Activated CD4-positive, alpha-beta T cell treated with anti-CD3 and anti-CD28 coated beads, Interleukin-2, amount 10 ng/mL, durations not matched to agents 24 days and 14 days (primary cell): ENCODE results near the gene LHX5. TPM values are rescaled to one million over a fixed set of nuclear protein-coding genes. Genes with fewer than 3 reads are reported as not detected.
A peak's percentile ranks its signal among the peaks of the same experiment; 100 is the strongest.

Experiments
- DNase-seq: peaks from one replicate; pipeline ENCODE4 v3.0.0; 2022
- H3K27ac Mint-ChIP-seq: one replicate; pipeline ENCODE4 v1.8.0; 2022; ENCODE audit warnings: mild to moderate bottlenecking, mixed read lengths
- H3K27me3 Mint-ChIP-seq: one replicate; pipeline ENCODE4 v1.8.0; 2022; ENCODE audit warnings: mixed read lengths
- H3K36me3 Mint-ChIP-seq: one replicate; pipeline ENCODE4 v1.8.0; 2022; ENCODE audit warnings: low read depth, mild to moderate bottlenecking, mixed read lengths
- H3K4me1 Mint-ChIP-seq: one replicate; pipeline ENCODE4 v1.8.0; 2021; ENCODE audit warnings: mixed read lengths
- H3K4me3 Mint-ChIP-seq: one replicate; pipeline ENCODE4 v1.8.0; 2022; ENCODE audit warnings: mild to moderate bottlenecking, moderate library complexity, mixed read lengths
- H3K9me3 Mint-ChIP-seq: one replicate; pipeline ENCODE4 v1.8.0; 2021; ENCODE audit warnings: mixed read lengths
- intact Hi-C: fragments of 100-400 bp; cut with micrococcal nuclease; formaldehyde crosslinking; loops from one replicate; pipeline ENCODE4 v1.15.1; 2023
- total RNA-seq: library from RNA; stranded (reverse); gene quantifications from 2 replicates; pipeline ENCODE4 v1.2.3, GENCODE V29; 2022

LHX5 gene
- total RNA-seq, 1 donor from 2014 or later, result not detected

DNA sequence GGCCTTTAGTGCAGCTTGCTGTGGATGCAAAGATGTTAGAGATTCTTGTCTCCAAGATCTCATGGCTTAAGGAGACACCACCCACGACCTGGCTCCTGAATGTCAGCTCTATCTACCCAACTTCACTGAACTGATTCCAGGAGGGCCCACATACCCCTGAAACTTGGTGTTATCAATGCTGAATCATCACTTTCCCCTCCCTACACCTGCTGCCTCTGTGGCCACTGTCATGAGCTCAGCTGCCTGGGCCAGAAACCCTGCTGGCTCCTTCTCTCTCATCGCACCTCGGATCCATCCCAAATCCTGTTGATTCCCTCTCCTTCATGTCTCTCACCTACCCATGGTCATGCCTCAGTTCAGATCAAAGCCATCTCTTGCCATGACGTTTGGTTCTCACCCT, 15.1 kb upstream of the LHX5 start:
- Mint-ChIP-seq H3K9me3 (no peaks in the 10 kb centered on the region), H3K4me1 (no peaks in the 10 kb centered on the region), H3K36me3 (no peaks in the 10 kb centered on the region), H3K4me3 (no peak overlapping the region), H3K27ac (no peak overlapping the region), H3K27me3 (peaks cover 14% of the 10 kb centered on the region)
- intact Hi-C loops, result no loop called here
- no peak for DNase-seq

DNA sequence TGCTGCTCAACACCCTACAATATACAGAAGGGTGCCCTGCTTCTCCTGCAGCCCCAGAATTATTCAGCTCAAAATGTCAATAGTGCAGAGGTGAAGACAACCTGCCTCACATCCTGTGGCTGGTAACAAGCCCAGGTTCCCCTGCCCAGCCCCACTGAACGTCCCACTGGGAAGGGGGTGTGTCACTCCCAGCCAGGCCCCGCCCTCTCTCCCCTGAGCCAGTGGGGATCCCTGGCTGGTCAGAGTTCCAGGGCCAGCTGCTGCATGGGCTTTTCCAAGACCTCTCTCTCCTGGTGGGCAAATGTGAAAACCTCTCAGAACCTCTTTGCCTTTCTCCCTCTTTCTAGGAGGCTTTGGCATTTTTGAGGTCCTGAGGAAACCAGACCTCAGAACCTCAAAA, 13.7 kb upstream of the LHX5 start:
- Mint-ChIP-seq H3K27ac (no peak overlapping the region), H3K4me3 (no peak overlapping the region), H3K36me3 (no peaks in the 10 kb centered on the region), H3K4me1 (no peaks in the 10 kb centered on the region), H3K27me3 (peaks cover 27% of the 10 kb centered on the region), H3K9me3 (peaks cover 7% of the 10 kb centered on the region)
- DNase-seq, result no peak
- intact Hi-C loops, result no loop called here

DNA sequence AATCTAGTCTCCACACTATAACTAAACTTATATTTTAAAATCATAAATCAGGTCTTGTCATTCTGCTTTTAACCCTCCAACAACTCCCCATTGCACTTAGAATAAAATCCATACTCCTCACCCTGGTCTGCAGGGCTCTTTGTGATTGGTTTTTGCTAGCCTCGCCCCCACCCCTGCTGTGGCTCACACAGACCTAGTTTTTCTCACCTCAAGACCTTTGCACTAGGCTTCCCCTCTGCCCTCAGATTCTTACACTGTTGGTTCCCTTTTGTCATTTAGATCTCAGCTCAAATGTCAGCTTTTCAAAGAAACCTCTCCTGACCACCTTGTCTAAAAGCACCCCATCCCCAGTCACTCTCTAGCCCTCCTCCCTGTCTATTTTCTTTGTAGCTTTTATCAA, 10.7 kb upstream of the LHX5 start:
- peaks cover 6% of the 10 kb centered on the region for H3K4me1 Mint-ChIP-seq
- H3K36me3 Mint-ChIP-seq, result peaks cover 5% of the 10 kb centered on the region
- no peak overlapping the region for H3K27ac Mint-ChIP-seq
- DNase-seq, result no peak
- intact Hi-C loops, result no loop called here
- H3K4me3 Mint-ChIP-seq, result no peak overlapping the region
- peaks cover 55% of the 10 kb centered on the region for H3K27me3 Mint-ChIP-seq
- H3K9me3 Mint-ChIP-seq, result peaks cover 13% of the 10 kb centered on the region

DNA sequence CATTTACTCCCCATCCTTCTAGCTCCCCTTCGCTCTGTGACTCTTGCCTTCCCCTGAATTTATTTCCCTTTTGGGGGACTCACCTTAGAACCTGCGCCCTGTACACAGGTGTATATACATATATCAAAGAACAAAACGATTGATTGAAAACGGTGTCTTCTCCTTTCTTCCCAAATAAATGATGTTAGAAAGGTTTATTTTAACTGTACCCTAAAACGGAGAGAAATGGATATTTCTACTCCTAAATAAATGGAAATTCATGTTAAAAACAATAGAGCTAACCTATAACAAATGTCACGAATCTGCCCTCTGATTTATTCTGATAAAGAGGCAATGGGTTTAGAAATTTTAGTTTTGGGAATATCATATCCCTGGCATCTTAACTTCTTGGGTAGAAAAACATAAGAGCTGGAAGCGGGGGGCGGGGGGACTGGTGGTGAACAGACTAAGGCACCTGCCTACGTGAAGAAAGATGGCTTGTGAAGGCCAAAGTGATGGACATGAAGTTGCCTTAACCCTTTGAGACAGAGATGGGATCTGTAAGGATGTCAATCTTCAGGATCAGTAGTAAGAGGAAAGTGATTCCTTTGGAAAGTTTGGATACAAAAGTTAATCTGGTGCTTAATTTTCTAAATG, 8.8 kb upstream of the LHX5 start:
- H3K4me1 Mint-ChIP-seq, result peaks cover 6% of the 10 kb centered on the region
- intact Hi-C loops, result loop anchor here (2.0 kb wide), 1 partner anchor 16 kb away; no protein-coding TSS in a partner anchor
- peaks cover 65% of the 10 kb centered on the region for H3K27me3 Mint-ChIP-seq
- H3K36me3 Mint-ChIP-seq, result peaks cover 5% of the 10 kb centered on the region
- H3K9me3 Mint-ChIP-seq, result peaks cover 13% of the 10 kb centered on the region
- no peak overlapping the region for H3K27ac Mint-ChIP-seq
- H3K4me3 Mint-ChIP-seq, result peak overlapping the region; percentile 28
- DNase-seq, result no peak

DNA sequence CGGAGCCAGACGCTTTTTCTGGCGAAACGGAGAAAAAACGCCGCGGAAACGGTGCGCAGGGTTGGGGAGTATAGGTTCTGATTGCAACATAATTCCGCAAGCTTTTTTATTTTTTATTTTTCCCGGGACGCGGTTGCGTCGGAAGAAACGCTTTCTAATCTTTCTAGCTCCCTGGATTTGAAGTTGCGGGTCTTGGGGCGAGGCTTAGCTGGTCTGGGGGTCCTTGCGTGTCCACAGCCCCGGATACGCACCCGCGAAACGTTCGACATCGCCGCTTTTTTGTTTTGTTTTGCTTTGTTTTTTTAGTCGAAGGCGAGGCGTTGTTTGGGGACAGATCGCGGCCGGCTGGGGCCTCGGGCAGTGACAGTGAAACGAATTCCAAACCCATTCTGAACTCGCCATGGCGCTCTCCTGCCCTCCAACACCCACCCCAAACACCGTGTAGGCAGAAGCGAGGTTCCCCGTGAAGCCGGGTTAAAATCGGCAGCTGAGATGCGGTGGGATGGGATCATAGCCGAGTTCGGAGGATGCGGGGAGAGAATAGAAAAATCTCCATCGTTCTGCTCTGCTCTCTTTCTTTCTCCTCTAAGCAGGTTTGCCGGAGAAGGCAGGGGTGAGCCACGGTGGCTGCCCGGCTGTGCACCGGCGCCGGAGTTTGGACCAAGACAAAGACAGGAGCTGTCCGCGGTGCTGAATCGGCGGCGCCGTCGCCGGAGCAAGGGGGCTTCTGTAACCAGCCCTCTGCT, 8.1 kb upstream of the LHX5 start:
- H3K36me3 Mint-ChIP-seq, result peaks cover 5% of the 10 kb centered on the region
- peak overlapping the region; percentile 88 for H3K27ac Mint-ChIP-seq
- peaks cover 13% of the 10 kb centered on the region for H3K9me3 Mint-ChIP-seq
- DNase-seq, result peak; percentile 86
- peaks cover 6% of the 10 kb centered on the region for H3K4me1 Mint-ChIP-seq
- H3K4me3 Mint-ChIP-seq, result peak overlapping the region; percentile 28
- intact Hi-C loops, result loop anchor here (2.0 kb wide), 1 partner anchor 15 kb away; no protein-coding TSS in a partner anchor
- peaks cover 72% of the 10 kb centered on the region for H3K27me3 Mint-ChIP-seq

DNA sequence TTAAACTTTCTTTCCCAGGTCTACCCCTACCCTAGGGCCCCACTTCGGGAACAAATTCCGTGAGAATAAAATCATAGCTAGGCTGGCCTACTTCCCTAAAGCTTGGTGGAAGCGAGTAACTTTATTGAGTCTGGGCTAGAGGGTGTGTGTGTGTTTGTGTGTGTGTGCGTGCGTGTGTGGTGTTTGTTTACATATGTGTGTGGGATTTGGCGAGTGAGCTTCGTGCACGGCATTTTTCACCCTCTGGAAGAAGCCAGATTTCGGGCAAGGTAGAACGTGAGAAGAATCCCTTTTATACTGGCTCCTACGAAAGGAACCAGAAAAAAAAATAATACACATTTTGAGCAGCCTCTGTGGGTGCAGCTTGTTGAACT, 7.5 kb upstream of the LHX5 start:
- intact Hi-C loops, result no loop called here
- H3K4me3 Mint-ChIP-seq, result no peak overlapping the region

DNA sequence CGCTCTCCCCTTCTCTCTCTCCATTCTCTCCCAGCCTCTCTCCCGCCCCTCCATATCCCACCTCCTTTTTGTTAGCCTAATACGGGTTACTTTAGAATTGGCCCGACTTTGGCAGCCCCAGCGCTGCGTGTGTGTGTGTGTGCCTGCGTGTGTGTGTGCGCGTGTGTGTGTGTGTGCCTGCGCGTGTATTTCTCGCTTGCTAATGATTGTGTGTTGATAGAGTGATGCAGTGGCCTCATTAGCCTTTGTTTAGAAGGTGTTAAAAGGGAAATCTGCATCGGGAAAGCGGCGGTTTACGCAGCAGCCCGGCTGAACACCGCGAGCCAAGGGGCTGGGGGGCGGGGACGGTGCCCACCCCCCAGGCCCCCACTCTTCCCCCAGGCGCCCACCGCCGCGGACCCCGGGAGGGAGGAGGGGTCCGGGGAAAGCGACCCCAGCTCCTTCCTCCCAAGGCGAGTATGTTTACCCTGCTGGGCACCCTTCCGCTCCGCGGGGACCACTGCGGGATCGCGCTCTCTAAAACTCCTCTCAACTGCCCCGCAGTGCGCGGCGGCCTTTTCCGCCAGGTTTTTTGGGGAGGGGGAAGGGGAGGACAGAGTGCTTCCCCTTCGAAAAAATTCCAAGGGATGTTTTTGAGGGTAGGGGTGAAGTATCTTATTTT, 6.8 kb upstream of the LHX5 start:
- H3K27ac Mint-ChIP-seq, result no peak overlapping the region
- H3K36me3 Mint-ChIP-seq, result peaks cover 5% of the 10 kb centered on the region
- no peak overlapping the region for H3K4me3 Mint-ChIP-seq
- intact Hi-C loops, result no loop called here
- peaks cover 11% of the 10 kb centered on the region for H3K4me1 Mint-ChIP-seq
- peaks cover 17% of the 10 kb centered on the region for H3K9me3 Mint-ChIP-seq
- H3K27me3 Mint-ChIP-seq, result peaks cover 82% of the 10 kb centered on the region
- DNase-seq, result no peak

More for the DNA sequence above, 7.5 kb upstream of the LHX5 start:
- no peak for DNase-seq
- peaks cover 5% of the 10 kb centered on the region for H3K36me3 Mint-ChIP-seq
- peak overlapping the region; percentile 88 for H3K27ac Mint-ChIP-seq
- H3K27me3 Mint-ChIP-seq, result peaks cover 78% of the 10 kb centered on the region
- peaks cover 10% of the 10 kb centered on the region for H3K4me1 Mint-ChIP-seq
- H3K9me3 Mint-ChIP-seq, result peaks cover 17% of the 10 kb centered on the region

DNA sequence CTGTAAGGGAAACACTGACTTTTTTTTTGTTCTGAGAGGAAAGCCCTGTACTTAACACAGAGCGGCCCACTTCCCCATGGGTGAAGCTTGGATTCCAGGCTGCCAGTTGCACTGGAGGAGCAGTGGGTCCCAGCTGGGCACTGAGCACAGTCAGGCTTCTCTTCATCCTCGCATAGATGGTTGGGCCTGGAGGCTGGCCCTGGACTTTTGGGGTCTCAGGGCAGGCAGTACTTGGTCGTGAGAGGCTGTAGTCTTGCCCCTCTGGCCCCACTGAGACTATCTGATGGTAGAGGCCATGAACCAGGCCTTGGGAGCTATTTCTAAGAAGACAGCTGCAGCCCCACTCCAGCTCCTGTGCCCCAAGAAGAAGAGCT, 6.2 kb upstream of the LHX5 start:
- Mint-ChIP-seq H3K27ac (no peak overlapping the region), H3K27me3 (peaks cover 83% of the 10 kb centered on the region), H3K4me1 (peaks cover 11% of the 10 kb centered on the region), H3K4me3 (no peak overlapping the region), H3K36me3 (peaks cover 5% of the 10 kb centered on the region), H3K9me3 (peaks cover 17% of the 10 kb centered on the region)
- DNase-seq, result no peak
- intact Hi-C loops, result no loop called here

DNA sequence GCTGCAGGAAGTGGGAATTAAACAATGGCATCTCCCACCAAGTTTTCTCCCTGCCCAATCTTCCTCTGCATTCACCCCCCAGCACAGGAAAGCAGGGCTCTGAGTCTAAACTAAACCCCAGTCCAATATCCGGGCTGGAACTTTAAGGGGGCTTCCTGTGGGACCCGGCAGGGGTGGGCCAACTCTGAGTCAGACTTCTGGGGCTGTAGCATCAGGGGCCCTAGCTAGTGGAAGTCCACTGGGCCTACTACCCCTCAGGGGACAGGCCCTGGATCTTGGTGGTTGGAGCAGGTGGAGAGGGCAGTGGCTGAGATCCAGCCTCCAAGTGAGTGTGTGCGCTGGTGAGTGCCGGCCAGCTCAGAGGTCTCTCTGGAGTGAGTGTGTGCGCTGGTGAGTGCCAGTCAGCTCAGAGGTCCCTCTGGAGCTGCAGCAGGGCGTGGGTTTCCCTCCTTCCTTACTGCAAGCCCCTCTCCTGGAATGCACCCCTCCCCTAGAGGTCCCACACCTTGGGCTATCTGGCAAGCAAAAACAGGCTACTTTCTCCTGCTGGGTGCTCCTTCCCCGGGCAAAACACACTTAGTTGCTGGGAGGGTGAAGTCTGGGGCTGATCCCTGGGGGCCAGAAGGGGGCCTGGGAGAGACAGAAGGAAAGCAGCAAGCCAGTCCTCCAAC, 5.6 kb upstream of the LHX5 start:
- Mint-ChIP-seq H3K36me3 (peaks cover 5% of the 10 kb centered on the region), H3K4me1 (peaks cover 12% of the 10 kb centered on the region), H3K27ac (peak overlapping the region; percentile 45), H3K27me3 (peaks cover 84% of the 10 kb centered on the region), H3K9me3 (peaks cover 17% of the 10 kb centered on the region), H3K4me3 (no peak overlapping the region)
- intact Hi-C loops, result no loop called here
- DNase-seq, result no peak

DNA sequence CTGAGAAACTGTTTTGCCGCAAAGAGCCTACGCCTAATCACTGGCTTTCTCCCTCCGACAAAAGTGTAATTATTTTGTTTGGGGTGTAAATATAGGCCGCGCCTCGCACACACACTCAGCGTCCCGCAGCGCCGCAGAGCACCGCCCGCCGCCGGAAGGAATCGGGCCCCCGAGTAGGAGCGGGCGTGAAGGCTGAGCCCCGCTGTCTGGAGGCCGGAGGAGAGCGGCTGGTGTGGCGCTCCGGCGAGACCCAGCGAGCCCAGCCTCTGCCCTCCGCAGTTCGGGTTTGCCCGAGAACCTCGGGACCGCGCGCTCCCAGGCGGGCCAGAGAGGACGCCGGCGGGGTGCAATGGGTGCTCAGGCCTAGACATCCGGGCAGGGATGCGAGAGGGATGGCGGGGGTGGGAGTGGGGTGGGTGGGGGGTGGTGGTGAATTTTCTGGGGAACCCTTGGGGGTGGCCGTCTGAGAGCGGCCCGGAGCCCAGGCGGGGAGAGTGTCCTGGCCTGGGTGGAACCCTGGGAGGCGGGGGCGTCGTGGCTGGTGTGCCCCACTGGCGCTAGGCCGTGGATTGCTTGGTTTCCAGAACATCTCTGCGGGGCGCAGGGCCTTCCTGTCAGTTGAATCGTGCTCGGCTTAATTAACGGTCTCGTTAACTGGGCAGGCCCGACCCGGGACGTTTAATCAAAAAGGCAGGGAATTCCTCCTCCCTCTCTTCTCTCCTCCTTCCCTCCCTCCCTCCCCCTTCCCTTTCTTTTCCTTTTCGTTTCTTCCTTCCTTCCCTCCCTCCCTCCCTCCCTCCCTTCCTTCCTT, 4.7 kb upstream of the LHX5 start:
- H3K27ac Mint-ChIP-seq, result no peak overlapping the region
- peaks cover 5% of the 10 kb centered on the region for H3K36me3 Mint-ChIP-seq
- peaks cover 17% of the 10 kb centered on the region for H3K9me3 Mint-ChIP-seq
- intact Hi-C loops, result no loop called here
- H3K4me1 Mint-ChIP-seq, result peaks cover 12% of the 10 kb centered on the region
- peaks cover 83% of the 10 kb centered on the region for H3K27me3 Mint-ChIP-seq
- DNase-seq, result no peak
- H3K4me3 Mint-ChIP-seq, result no peak overlapping the region

DNA sequence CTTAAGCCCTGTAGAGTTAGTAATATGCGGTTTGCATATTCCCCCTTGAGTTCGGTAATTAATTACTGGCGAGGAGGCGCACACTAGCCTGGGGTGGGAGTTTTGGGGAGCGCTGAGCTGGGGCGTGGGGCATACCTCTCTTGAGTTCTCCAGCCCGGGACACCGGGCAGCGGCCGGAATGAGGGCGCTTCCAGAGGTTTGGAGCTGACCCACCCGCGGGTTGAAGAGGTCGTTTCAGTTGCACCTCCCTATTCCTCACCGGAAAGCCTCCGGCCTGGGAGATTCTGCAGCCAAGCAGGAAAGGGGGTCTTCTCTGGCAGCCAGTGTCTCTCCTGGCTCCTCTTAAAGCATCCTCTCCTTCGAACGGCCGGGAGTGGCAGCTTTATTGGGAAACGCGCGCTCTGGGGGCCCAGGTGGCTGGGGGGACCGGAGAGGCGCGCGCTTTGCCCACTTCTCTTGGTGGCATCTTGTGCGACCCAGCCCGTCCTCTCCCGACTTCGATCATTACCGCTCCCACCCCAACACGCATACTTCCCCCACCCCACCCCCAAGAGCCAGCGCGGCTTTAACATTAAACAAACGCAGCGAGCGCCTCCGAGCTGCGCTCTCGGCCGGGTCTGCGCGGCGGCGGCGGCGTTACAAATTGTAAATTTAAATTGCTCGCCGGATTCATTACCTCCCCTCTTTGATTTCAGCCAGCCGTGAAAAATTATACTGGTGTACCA, 3.9 kb upstream of the LHX5 start:
- intact Hi-C loops, result no loop called here
- Mint-ChIP-seq H3K36me3 (peaks cover 5% of the 10 kb centered on the region), H3K4me3 (no peak overlapping the region), H3K4me1 (peaks cover 12% of the 10 kb centered on the region), H3K27me3 (peaks cover 82% of the 10 kb centered on the region), H3K27ac (no peak overlapping the region), H3K9me3 (peaks cover 13% of the 10 kb centered on the region)
- no peak for DNase-seq

DNA sequence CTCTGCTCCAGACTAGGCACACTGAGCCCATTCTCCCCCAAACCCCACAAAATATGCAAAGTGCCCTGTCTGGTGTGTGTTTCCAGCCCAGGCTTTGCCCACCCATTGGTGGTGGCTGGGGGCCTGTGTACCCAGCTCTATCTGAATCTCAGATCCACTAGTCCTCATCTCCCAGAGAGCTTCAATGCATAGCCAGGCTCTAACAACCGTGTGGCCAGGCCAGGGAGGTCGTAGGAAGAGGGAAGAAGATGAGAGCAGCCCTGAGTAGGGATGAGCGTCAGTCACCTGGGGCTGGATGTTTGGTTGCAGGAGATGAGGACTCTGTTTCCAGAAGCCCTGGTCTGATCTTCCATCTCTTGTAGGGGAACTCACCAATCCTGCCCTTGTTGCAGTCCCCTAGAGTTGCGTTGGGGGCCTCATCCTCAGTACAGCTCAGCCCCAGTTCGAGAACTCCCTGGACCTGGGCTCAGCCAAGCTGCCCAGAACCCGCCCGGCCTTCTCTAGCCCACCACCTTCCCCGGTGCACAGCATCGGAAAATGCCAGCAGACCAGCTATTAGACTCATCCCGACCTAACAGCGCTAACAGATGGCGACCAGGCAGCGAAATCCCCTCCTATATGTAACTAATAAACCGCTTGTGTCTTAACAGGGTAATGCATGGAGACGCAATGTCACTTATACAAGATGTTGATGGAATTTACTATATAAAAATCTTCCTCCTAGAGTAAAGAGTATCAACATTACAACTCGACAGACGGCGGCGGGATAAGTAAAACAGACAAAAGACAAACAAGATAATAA, 3.2 kb upstream of the LHX5 start:
- Mint-ChIP-seq H3K4me1 (peaks cover 9% of the 10 kb centered on the region), H3K4me3 (peak overlapping the region; percentile 60), H3K27me3 (peaks cover 81% of the 10 kb centered on the region), H3K9me3 (peaks cover 5% of the 10 kb centered on the region), H3K27ac (no peak overlapping the region), H3K36me3 (peaks cover 3% of the 10 kb centered on the region)
- DNase-seq, result no peak
- intact Hi-C loops, result loop anchor here (5.0 kb wide), 2 partner anchors 972 to 1207 kb away; partner anchors contain the start of gene TBX3
